HG03135 (cell line): ENCODE measurements around the gene MOCS1.

Experiments used
- ATAC-seq: cut with Tn5 transposase; IDR thresholded peaks from one replicate; pipeline ENCODE4 v1.9.1; 2021; ENCODE audit warnings: mild to moderate bottlenecking, moderate library complexity; ENCODE audit not compliant: unreplicated experiment

Gene MOCS1

DNA sequence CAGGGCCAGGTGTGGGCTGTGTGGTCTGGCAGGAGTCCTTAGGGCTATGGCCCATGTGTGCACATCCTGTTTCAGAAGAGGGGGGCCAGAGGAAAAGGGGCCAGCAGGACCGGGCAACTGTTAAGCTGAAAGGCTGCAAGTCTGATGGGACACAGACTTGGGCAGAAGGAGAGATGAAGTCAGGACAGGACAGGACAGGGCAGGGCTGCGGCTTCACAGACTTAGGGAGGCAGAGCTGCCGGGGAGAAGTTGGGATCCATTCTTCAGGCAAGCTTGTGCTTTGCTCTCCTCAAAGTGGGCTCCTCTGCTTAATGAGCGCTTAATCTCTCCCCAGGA is 28.7 kb downstream of the MOCS1 start:
- ATAC-seq, result no peak

DNA sequence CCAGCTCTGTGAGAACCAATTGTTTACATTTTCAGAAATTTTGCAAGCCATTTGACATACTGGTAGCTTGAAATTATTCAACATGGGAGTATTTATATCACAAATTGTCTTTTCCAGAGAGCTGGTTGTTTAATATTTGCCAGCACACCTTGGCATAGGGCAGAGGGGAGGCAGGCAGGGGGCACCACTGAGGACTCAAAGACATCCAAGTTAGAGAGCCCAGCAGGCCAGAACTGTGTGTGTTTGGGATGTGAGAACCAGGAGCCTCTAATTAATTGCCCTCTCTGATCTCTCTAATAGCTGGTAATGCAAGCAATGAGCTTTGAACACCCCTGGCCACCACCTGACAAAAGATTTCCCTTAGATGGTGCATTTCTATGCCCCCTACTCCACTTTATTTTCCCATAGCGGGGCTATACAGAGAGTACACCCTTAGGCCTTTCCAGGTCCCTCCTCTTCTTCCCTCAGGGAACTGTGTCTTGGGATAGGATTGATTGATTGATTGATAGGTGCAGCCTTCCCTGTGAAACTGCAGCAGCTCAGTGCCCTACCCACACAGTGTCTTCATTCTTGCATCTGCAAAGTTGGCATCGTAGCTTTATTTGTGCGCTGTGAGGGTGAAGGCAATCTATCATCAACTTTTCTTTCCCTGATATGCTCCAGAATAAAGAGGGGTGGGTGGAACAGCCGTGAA is 29.2 kb downstream of the MOCS1 start:
- no peak for ATAC-seq

DNA sequence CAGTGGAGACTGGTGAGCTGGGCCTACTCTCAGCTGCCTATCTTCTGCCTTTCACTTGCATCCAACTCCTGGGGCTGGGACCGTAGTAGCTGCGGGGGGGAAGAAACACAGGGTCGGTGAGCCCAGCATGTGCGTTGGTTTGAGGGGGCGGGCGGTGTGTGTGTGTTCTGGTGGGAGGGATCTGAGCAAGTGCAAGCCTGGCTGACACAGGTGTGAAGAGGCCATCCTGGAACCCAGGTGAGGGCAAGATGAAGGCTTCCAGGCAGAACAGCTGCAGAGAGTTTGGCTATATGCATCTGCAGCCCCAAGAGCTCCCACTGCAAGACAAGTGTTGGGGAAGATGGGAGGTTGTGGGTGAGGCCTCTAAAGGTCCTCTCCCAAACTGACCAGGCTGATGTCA is 30.6 kb downstream of the MOCS1 start:
- no peak for ATAC-seq

DNA sequence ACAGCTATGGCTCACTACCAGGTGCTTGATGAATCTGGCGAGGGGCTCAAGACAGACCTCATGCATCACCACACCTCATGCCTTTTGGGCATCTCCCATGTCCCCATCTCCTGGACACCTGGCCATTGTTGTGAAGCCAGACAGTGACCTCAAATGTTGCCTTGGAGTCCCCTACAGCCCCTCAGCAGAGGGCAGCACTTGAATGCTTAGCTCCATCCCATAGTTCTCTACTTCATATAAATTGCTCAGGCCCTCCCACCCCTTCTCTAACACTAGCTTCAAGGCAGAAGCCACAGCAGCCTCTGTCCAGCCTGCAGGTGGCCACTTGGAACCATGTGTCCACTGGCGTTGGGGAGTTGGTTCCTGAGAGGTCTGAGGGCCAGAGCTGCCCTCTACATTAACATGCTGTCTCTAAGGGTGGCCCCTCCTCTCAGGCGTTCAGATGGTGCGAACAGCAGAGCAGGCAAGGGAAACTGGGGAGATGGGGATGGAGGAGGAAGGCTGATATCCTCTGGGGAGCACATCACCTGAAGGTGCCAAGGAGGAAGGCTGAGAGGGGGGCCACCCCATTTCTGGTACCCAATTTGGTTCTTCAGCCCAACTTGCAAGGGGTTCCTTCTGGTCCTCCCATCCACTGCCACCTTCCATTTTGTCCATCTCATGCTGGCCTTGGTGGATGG is 31.3 kb downstream of the MOCS1 start:
- ATAC-seq, result no peak

DNA sequence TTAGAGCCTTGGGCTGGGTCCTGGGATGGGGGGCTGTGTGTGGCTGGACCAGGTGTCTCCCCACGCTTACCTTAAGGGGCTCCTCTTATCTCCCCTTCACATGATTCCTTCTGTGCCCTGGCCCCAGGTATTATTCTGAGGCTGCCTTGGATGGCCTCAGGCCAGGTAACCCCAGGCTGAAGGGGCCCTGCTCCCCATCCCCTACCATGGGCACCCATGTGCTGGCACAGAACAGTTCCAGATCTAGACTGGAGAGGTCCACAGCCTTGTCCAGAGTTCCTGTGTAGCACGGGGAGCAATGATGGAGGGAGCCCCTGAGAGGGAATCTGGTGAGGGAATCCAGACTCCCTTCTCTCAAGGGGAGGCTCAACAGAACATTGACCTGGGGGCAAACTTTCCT is 32.1 kb downstream of the MOCS1 start:
- no peak for ATAC-seq

GRCh38 chr6:39901670-39902069 is 32.6 kb downstream of the MOCS1 start:
- no peak for ATAC-seq

DNA sequence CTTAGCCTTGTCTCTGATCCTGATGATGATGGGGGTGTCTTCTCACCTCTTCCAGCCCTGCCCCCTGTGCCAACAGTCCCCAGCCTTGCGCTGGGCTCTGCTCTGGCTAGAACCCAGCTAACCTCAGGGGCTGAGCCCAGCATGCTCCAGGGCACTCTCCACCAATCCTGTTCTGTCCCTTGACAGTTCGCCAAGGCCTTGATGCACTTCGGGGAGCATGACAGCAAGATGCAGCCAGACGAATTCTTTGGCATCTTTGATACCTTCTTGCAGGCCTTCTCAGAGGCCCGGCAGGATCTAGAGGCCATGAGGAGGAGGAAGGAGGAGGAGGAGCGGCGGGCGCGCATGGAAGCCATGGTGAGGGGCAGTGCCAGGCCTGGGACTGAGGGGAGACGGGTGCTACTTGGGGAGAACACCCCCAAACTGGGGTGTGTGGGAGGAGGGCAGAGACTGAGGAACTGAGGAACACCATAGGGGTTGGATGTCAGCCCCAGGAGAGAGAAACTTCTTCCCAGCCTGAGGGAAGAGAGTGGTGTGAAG is 33.1 kb downstream of the MOCS1 start:
- no peak for ATAC-seq

DNA sequence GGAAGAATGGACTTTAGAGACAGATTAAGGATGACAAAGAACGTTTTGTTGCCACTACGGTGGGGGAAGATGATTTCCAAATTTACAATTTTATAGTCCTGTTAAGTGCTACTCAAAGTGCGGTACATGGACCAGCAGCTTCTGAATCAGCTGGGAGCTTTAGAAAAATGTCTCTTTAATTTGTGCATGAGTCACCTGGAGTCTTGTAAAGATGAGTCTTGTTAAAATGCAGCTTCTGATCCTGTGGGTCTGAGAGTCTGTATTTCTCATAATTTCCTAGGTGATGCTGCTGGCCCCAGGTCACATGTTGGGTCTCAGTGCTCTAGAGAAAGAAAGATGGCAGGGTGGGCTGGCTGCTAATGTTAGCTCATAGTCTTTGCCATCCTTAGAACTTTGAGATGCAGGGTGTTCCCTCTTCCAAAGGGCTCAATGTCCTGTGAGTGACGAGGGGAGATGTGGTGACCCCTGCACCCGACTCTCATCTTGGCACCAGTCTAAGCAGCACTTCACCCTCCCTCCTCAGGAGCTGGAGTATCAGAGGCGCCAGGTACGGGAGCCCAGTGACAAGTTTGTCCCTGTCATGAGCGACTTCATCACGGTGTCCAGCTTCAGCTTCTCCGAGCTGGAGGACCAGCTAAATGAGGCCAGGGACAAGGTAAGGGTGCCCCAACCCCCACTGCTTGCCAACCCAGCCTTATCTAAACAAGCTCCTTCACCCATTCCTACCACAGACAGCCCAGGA is 34.5 kb downstream of the MOCS1 start:
- no peak for ATAC-seq

DNA sequence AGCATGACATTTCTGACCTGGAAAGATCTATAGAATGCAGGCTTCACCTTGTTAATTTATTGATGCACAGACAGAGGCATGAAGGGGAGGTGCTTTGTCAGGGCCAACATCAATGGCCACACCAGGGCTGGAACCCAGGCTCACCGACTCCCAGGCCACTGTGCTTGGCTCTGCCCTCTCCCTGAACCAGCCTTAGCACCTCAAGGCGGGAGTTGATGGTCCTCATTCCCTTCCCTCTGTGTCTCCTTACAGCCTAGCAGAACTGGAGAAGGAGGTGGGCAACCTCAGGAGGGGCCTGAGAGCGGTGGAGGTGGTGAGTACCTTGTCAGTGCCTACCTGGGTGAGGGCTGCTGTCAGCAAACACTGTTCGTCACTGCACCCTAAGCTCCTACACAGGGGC is 35.6 kb downstream of the MOCS1 start:
- ATAC-seq, result no peak

GRCh38 chr6:39897698-39898097 is 36.6 kb downstream of the MOCS1 start:
- ATAC-seq, result no peak

DNA sequence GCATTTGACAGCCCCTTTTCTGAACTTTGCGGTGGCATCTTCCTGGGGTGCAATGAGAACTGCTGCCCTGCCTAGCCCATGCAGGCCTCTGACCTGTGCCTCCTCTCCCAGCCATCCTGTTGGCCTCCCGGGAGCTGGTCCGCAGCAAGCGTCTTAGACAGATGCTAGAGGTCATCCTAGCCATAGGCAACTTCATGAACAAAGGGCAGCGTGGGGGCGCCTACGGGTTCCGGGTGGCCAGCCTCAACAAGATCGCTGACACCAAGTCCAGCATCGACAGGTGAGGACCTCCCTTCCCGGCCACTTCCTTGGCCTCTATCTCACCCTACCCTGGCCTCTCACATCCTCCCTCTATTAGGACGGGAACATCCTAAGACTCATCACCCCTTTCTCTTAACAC is 37.6 kb downstream of the MOCS1 start:
- ATAC-seq, result no peak

DNA sequence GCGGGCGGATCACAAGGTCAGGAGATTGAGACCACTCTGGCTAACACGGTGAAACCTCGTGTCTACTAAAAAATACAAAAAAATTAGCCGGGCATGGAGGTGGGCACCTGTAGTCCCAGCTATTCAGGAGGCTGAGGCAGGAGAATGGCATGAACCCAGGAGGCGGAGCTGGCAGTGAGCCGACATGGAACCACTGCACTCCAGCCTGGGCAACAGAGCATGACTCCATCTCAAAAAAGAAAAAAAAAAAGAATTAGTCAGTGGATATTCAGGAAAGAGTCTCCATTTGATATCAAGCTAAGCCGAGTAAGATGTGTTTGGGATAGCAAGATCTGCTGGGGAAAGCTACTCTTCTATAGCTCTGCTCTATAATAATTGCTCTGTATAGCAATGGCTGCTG is 41.0 kb downstream of the MOCS1 start:
- no peak for ATAC-seq

GRCh38 chr6:39892490-39893129 is 41.7 kb downstream of the MOCS1 start:
- no peak for ATAC-seq

DNA sequence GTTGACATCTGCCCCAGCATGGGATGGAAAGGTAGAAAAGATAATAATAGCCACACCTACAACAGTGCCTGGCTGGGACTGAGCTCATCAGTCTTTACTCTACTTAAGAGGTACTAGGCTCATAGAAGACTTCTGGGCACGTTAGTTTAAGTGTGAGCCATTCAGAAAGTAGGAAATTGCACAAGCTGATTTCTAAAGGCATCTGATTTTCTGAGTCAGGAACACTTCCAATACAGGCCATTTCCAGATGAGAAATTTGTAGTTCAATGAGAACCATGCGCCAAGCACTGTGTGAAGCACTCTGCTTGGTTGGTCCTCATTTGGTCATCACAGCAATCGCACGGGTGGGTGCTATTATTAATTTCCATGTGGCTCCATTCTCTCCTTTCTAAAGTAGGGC is 42.3 kb downstream of the MOCS1 start:
- ATAC-seq, result no peak

DNA sequence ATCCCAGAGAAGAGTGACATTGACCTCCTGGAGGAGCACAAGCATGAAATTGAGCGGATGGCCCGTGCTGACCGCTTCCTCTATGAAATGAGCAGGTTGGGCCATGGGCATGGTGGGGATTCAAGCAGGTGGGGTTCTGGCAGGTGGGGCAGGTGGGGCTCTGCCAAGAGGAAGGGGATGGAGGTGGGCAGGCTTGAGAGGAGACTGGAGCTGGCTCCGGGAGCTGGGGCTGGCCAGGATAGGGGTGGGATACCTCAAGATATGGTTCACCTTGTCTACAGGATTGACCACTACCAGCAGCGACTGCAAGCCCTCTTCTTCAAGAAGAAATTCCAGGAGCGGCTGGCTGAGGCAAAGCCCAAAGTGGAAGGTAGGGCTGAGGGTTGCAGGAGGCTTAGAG is 42.9 kb downstream of the MOCS1 start:
- no peak for ATAC-seq

GRCh38 chr6:39889229-39889628 is 45.0 kb downstream of the MOCS1 start:
- no peak for ATAC-seq

DNA sequence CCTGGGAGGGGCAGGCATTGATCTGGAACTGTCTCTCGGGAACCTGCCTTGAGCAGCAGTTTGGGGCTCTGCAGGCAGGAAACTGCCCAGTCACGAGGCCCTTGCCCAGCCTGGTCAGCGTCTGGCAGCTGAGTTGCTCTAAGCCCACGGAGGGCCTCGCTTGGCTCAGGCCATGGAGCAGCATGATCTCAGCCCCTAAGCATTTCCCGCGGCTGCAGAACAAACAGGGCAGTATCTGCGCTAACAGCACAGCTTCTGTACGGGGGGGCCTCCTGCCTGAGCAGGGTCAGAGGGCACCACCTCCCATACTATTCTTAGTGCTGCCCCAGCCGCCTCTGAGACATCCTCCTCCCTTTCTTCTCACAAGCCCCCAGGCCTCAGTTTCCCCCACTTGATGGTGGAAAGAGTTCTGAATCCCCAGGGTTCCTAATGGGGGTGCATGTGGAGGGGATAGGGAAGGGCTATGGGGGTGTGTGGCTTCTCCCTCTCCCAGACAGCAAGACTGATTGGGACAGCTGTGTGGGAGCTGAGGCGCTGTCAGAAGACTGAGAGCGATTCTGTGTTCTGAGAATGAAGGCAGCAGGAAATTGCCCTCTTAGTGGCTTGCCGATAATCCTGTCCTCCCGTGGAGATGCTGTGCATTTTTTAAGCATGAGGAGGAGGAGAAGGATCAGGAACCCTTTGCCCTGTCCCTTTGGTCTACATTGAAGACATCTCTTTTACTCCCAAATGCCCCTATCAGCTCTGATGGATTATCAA is 46.4 kb downstream of the MOCS1 start:
- no peak for ATAC-seq

DNA sequence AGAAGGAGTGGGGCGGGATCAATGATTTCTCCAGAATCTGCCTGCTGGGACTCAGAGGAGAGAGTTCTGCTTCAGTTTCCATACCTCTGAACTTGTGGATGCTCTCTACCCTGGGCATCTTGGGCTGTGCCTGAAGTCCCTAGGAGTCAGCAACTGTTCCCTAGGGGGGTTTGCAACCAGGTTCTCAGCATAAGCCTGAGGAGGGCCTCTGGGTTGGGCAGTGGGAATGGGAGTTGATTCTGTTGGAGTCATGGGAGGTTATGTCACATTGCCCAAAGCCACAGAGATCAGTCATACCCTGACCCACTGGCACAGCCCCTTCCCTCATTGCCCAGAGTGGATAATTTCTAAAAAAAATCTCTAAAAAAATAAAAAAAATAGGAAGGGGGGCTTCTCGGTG is 47.4 kb downstream of the MOCS1 start:
- no peak for ATAC-seq

- no peak for ATAC-seq
Measured at GRCh38 chr6:39885691-39886090, 48.6 kb downstream of the MOCS1 start.

- no peak for ATAC-seq
Measured at GRCh38 chr6:39884696-39885095, 49.6 kb downstream of the MOCS1 start.

- ATAC-seq, result no peak
Measured at GRCh38 chr6:39882531-39882899, 51.7 kb downstream of the MOCS1 start.
